ENCODE results near the gene TMCO4. TPM values are rescaled to one million over a fixed set of nuclear protein-coding genes. Genes with fewer than 3 reads are reported as not detected.
"Not testable (repeated sequence)": the region's sequence is repeated elsewhere in the genome, so short reads cannot be mapped to it uniquely, and the experiment has no call there.

TMCO4 gene
- total and polyA plus RNA-seq, 2 donors (not counting 3 experiments of a cell fraction or from before 2014, with no cell fraction given), result 7.6 to 10.3 TPM

DNA sequence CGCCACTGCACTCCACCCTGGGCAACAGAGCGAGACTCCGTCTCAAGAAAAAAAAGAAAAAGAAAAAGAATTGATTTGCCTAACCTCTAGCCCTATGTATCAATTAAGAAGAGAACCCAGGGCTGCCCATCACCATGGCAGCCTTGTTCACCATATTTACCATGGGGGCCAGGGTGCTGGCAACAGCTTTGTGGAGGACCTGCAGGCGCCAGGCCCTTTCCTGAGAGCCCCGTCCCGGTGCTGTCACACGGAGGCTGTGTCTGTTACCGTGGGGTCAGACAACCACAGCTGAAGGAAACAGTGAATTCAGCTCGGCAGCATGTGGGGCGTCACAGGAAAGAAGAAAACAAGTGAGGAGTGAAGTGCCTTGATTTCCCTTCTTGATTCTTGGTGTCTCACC lies 162.1 kb downstream of the TMCO4 start:
- ChIA-PET CTCF (interaction anchor here (1.5 to 1.6 kb wide), 2 partner anchors 16 to 246 kb away, joined by 3 to 4 read pairs; no protein-coding TSS in a partner anchor), POLR2A (no interaction called here)
- Histone ChIP-seq H3K36me3 (ENCODE audit: control insufficient read depth in 2 of 2, extremely low read depth in 1 of 2, insufficient read depth in 2 of 2, low read length in 2 of 2) (no peaks in the 10 kb centered on the region), H3K79me2 (ENCODE audit: control insufficient read depth, insufficient read depth, low read length) (no peaks in the 10 kb centered on the region), H3K9me3 (replicated peaks; ENCODE audit: control insufficient read depth, insufficient read depth, low read length) (no peaks in the 10 kb centered on the region), H2AFZ (ENCODE audit: low read depth, low read length) (no peak overlapping the region), H3K9ac (replicated peaks; ENCODE audit: extremely low read depth, insufficient read depth, low read length) (no peak overlapping the region), H3K27ac (ENCODE audit: insufficient read depth, low read depth, low read length) (no peak overlapping the region), H4K20me1 (replicated peaks; ENCODE audit: control insufficient read depth, extremely low read depth, insufficient read depth, low read length) (no peaks in the 10 kb centered on the region), H3K4me1 (ENCODE audit: control insufficient read depth, extremely low read depth, insufficient read depth, low read length) (no peaks in the 10 kb centered on the region), H3K27me3 (ENCODE audit: control insufficient read depth in 2 of 2, insufficient read depth in 2 of 2, low read length in 2 of 2) (no peaks in the 10 kb centered on the region), H3K4me2 (ENCODE audit: insufficient read depth, low read length) (no peak overlapping the region), H3K4me3 (replicated peaks in 1 of 3; ENCODE audit: insufficient read depth in 1 of 3, low read depth in 1 of 3, low read length in 3 of 3) (no peak overlapping the region), H3K9me1 (replicated peaks; ENCODE audit: control insufficient read depth, extremely low read depth, insufficient read depth, low read length) (no peaks in the 10 kb centered on the region)
- DNase-seq (ENCODE audit: low read depth, low spot score) (no peak), FAIRE-seq (no peak)
- no TSS peak for BruUV-seq (replicated peaks)
- TF ChIP-seq POLR2A (IDR thresholded peaks at IDR 0.05; ENCODE audit: low read depth, low read length) (no peak), FOS (IDR thresholded peaks at IDR 0.05; ENCODE audit: borderline replicate concordance, insufficient read depth, low read length) (no peak), MYC (IDR thresholded peaks at IDR 0.05; ENCODE audit: low read depth, low read length) (no peak), POLR2AphosphoS5 (IDR thresholded peaks at IDR 0.05; ENCODE audit: insufficient read depth, low read depth, low read length) (no peak), GATA2 (IDR thresholded peaks at IDR 0.05; ENCODE audit: insufficient read depth, insufficient read length, low read depth, low read length) (no peak), EZH2 (IDR thresholded peaks at IDR 0.05; ENCODE audit: borderline replicate concordance, low read depth, low read length, severe bottlenecking) (no peak), JUN (IDR thresholded peaks at IDR 0.05; ENCODE audit: borderline replicate concordance, insufficient read depth, insufficient read length, low read depth) (no peak)
- TF ChIP-seq, protein P1, sequence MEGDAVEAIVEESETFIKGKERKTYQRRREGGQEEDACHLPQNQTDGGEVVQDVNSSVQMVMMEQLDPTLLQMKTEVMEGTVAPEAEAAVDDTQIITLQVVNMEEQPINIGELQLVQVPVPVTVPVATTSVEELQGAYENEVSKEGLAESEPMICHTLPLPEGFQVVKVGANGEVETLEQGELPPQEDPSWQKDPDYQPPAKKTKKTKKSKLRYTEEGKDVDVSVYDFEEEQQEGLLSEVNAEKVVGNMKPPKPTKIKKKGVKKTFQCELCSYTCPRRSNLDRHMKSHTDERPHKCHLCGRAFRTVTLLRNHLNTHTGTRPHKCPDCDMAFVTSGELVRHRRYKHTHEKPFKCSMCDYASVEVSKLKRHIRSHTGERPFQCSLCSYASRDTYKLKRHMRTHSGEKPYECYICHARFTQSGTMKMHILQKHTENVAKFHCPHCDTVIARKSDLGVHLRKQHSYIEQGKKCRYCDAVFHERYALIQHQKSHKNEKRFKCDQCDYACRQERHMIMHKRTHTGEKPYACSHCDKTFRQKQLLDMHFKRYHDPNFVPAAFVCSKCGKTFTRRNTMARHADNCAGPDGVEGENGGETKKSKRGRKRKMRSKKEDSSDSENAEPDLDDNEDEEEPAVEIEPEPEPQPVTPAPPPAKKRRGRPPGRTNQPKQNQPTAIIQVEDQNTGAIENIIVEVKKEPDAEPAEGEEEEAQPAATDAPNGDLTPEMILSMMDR (IDR thresholded peaks at IDR 0.05; ENCODE audit: extremely low read depth in 1 of 2, insufficient read depth in 1 of 2, low read depth in 1 of 2, low read length in 2 of 2), result no peak
- TF ChIP-seq, protein P2, sequence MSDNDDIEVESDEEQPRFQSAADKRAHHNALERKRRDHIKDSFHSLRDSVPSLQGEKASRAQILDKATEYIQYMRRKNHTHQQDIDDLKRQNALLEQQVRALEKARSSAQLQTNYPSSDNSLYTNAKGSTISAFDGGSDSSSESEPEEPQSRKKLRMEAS (IDR thresholded peaks at IDR 0.05; ENCODE audit: insufficient read depth, insufficient read length), result no peak
- intact Hi-C loops (cut with micrococcal nuclease), result no loop called here
- dilution Hi-C loops (cut with MboI; ENCODE audit: extremely low pct_ligation_motif_present, low sequenced_read_pairs), result loop anchor here (25.0 kb wide), 1 partner anchor 225 kb away; no protein-coding TSS in a partner anchor

DNA sequence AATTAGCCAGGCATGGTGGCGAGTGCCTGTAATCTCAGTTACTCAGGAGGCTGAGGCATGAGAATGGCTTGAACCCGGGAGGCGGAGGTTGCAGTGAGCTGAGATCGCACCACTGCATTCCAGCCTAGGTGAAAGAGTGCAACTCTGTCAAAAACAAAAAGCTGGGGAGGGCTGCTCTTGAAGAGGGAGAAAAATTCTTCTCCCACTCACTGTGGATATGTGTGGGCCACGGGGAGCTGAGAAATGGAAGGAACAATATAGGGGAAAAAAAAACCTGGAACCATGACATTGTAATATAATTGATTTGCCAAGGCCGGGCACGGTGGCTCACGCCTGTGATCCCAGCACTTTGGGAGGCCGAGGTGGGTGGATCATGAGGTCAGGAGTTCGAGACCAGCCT lies 163.0 kb downstream of the TMCO4 start:
- H3K9ac ChIP-seq (replicated peaks; ENCODE audit: extremely low read depth, insufficient read depth, low read length); H3K9me3 ChIP-seq (replicated peaks; ENCODE audit: control insufficient read depth, insufficient read depth, low read length); H2AFZ ChIP-seq (ENCODE audit: low read depth, low read length); BruUV-seq (replicated peaks); DNase-seq (ENCODE audit: low read depth, low spot score); H3K9me1 ChIP-seq (replicated peaks; ENCODE audit: control insufficient read depth, extremely low read depth, insufficient read depth, low read length); POLR2A ChIA-PET; H3K27ac ChIP-seq (ENCODE audit: insufficient read depth, low read depth, low read length); H3K4me1 ChIP-seq (ENCODE audit: control insufficient read depth, extremely low read depth, insufficient read depth, low read length); H3K79me2 ChIP-seq (ENCODE audit: control insufficient read depth, insufficient read depth, low read length); H3K27me3 ChIP-seq (ENCODE audit: control insufficient read depth in 2 of 2, insufficient read depth in 2 of 2, low read length in 2 of 2); FAIRE-seq; H3K4me3 ChIP-seq (replicated peaks in 1 of 3; ENCODE audit: insufficient read depth in 1 of 3, low read depth in 1 of 3, low read length in 3 of 3); H4K20me1 ChIP-seq (replicated peaks; ENCODE audit: control insufficient read depth, extremely low read depth, insufficient read depth, low read length); H3K36me3 ChIP-seq (ENCODE audit: control insufficient read depth in 2 of 2, extremely low read depth in 1 of 2, insufficient read depth in 2 of 2, low read length in 2 of 2); intact Hi-C loops (cut with micrococcal nuclease); H3K4me2 ChIP-seq (ENCODE audit: insufficient read depth, low read length): not testable (repeated sequence)
- dilution Hi-C loops (cut with MboI; ENCODE audit: extremely low pct_ligation_motif_present, low sequenced_read_pairs), result loop anchor here (25.0 kb wide), 1 partner anchor 224 kb away; no protein-coding TSS in a partner anchor
- CTCF ChIA-PET, result interaction anchor here (1.6 kb wide), 1 partner anchor 246 kb away, joined by 4 read pairs; no protein-coding TSS in a partner anchor
